ENCODE data around the gene ARHGAP42.

GRCh38 chr11:100705447-100705846 lies 18.4 kb downstream of the ARHGAP42 start:
- TF ChIP-seq CTCF (optimal IDR thresholded peaks at IDR 0.05 in 1 of 3, IDR thresholded peaks at IDR 0.05 in 1 of 3, conservative IDR thresholded peaks at IDR 0.05 in 1 of 3; ENCODE audit: extremely low read depth in 1 of 3, insufficient read depth in 2 of 3, low read length in 3 of 3) (no peak), EZH2 (IDR thresholded peaks at IDR 0.05; ENCODE audit: low read length) (no peak)
